GM23248 (cell line): Measurements from ENCODE around the gene EHD4.

ENCODE experiments used
- EZH2 ChIP-seq: fragments of 200-600 bp; sonication (generic); IDR thresholded peaks from 2 replicates; pipeline ENCODE4 v1.6.1; 2018; ENCODE audit warnings: antibody characterized with exemption, mild to moderate bottlenecking; ENCODE audit not compliant: insufficient read depth, poor library complexity, severe bottlenecking
- EZH2phosphoT487 ChIP-seq: fragments of 200-600 bp; sonication (generic); IDR thresholded peaks from 2 replicates; pipeline ENCODE4 v1.6.1; 2018; ENCODE audit warnings: antibody characterized with exemption, moderate library complexity, mild to moderate bottlenecking, low read depth; ENCODE audit not compliant: insufficient read depth

DNA sequence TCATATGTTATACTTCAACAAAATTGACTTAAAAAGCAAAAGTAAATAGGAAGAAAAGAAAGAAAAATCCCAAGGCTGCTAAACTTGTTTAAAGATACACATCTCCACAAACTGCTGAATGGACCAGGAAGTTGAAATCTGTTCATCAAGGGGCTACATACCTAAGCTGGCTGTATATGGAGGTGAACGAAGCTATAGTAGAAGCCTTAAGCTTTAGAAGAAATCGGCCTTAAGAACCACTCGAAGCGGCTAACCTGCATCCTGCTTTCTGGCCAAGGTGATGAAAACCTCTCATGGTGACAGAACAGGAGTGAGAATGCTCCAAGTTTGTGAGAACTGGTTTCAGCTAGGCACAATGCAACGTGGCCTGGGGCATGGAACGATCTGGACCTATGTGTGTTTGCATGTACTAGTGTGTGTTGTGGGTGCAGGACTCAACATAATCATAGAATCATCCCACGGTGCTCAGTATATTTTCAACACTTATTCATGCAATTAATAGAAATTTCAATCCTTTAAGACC lies 47.2 kb downstream of the EHD4 start:
- no peak for TF ChIP-seq EZH2
- TF ChIP-seq EZH2phosphoT487, result no peak
